ENCODE data around the gene VTI1B.
"Not testable (repeated sequence)": the region's sequence is repeated elsewhere in the genome, so short reads cannot be mapped to it uniquely, and the experiment has no call there.

VTI1B gene

GRCh38 chr14:67674480-67675218, at the start of gene VTI1B:
Gene VTI1B, minus strand, starts transcription at chr14:67674632. Its CDS starts 143 bp downstream, at chr14:67674489.
- peak; percentile 29 for DNase-seq

- no peak for DNase-seq
These were observed 47.9 kb upstream of the VTI1B start for GRCh38 chr14:67722293-67722692.

- DNase-seq: no peak
These were observed 47.4 kb upstream of the VTI1B start for GRCh38 chr14:67721875-67722274.

GRCh38 chr14:67719866-67720265, 45.4 kb upstream of the VTI1B start:
- no peak for DNase-seq

- not testable (repeated sequence) for DNase-seq
These were observed 45.0 kb upstream of the VTI1B start for GRCh38 chr14:67719385-67719784.

GRCh38 chr14:67718265-67718664, 43.8 kb upstream of the VTI1B start:
- DNase-seq: no peak

GRCh38 chr14:67717048-67717447, 42.6 kb upstream of the VTI1B start:
- DNase-seq: no peak

GRCh38 chr14:67710209-67710608, 35.8 kb upstream of the VTI1B start:
- DNase-seq: no peak

- not testable (repeated sequence) for DNase-seq
These were observed 35.4 kb upstream of the VTI1B start for GRCh38 chr14:67709796-67710195.

GRCh38 chr14:67709346-67709745, 34.9 kb upstream of the VTI1B start:
- DNase-seq: not testable (repeated sequence)

GRCh38 chr14:67705211-67705610, 30.8 kb upstream of the VTI1B start:
- no peak for DNase-seq

GRCh38 chr14:67704484-67705089, 30.2 kb upstream of the VTI1B start:
- DNase-seq: peak; percentile 38

GRCh38 chr14:67703997-67704396, 29.6 kb upstream of the VTI1B start:
- no peak for DNase-seq

- DNase-seq: not testable (repeated sequence)
These were observed 27.1 kb upstream of the VTI1B start, which contains the start of gene RDH12 for GRCh38 chr14:67701492-67701891. Gene RDH12, plus strand, starts transcription at chr14:67701886. Its CDS starts 20,757 bp downstream, at chr14:67722643.

GRCh38 chr14:67698179-67698578, 23.7 kb upstream of the VTI1B start:
- no peak for DNase-seq

GRCh38 chr14:67697006-67697405, 22.6 kb upstream of the VTI1B start:
- no peak for DNase-seq

- peak; percentile 70 for DNase-seq
These were observed 21.0 kb upstream of the VTI1B start, which contains the start of gene RDH11 for GRCh38 chr14:67695394-67695949. Gene RDH11, minus strand, starts transcription at chr14:67695764. Its CDS starts 61 bp downstream, at chr14:67695703.

- peak; percentile 66 for DNase-seq
These were observed 20.5 kb upstream of the VTI1B start for GRCh38 chr14:67694791-67695393.

GRCh38 chr14:67690011-67690410, 15.6 kb upstream of the VTI1B start:
- no peak for DNase-seq

GRCh38 chr14:67683842-67684241, 9.4 kb upstream of the VTI1B start:
- no peak for DNase-seq

GRCh38 chr14:67680941-67681340, 6.5 kb upstream of the VTI1B start:
- no peak for DNase-seq

- DNase-seq: no peak
These were observed 5.7 kb upstream of the VTI1B start for GRCh38 chr14:67680121-67680602.

GRCh38 chr14:67679006-67679405, 4.6 kb upstream of the VTI1B start:
- no peak for DNase-seq

Data from NCI-H774 (cell line).